ENCODE measurements around the gene RPUSD4. TPM values are rescaled to one million over a fixed set of nuclear protein-coding genes. Genes with fewer than 3 reads are reported as not detected.
"Not testable (repeated sequence)": the region's sequence is repeated elsewhere in the genome, so short reads cannot be mapped to it uniquely, and the experiment has no call there.

Gene RPUSD4, protein sequence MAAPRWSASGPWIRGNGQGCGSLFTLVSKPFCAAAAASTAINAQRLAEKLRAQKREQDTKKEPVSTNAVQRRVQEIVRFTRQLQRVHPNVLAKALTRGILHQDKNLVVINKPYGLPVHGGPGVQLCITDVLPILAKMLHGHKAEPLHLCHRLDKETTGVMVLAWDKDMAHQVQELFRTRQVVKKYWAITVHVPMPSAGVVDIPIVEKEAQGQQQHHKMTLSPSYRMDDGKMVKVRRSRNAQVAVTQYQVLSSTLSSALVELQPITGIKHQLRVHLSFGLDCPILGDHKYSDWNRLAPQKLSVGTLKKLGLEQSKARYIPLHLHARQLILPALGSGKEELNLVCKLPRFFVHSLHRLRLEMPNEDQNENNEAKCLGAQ
- total RNA-seq = 40.7 TPM
- long read RNA-seq, transcript RPUSD4-201 (7 exons, 2,512 nt) = major isoform, 243 of 263 reads
- long read RNA-seq, partial matches to known transcripts = 4 of 263 reads
- long read RNA-seq, other reads (novel, unspliced or antisense) = 15 of 263 reads

DNA sequence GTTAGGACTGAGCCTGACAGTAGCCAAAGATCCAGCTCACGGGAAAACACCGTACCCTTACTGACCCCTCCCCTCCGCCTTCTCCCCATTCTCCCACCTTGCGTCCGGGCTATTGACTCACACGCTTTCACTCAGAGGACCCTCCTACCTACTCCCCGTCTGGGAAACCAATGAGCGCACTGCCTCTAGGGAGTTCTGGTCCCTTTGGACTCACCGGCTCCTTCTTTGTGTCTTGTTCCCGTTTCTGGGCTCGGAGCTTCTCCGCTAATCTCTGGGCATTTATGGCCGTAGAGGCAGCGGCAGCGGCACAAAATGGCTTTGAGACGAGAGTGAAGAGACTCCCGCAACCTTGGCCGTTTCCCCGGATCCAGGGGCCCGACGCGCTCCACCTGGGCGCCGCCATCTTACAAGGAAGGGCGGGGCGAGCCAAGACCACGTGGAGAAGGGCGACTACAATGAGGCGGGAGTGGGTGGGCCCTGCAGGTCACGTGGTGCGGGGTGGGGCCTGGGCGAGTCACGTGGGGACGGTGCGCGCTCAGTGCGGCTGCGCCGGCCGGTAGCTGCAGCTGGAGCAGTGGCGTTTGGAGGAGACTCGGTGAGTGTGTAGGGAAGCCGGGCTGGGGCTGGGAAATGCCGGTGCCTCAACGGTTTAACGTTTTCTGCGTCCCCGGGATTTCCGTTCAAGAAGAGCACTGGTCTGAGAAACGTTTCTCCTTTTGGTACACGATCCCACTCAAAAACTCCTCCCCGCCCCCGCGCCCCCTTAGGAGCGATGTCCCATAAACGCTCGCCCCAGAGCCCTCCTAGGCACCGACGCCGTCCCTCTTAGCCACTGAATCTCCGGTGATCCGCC, at the start of gene RPUSD4, which contains the start of gene FAM118B:
TSS of gene RPUSD4 (minus strand) at position 415 of the 853 bp plus-strand sequence. CDS start at position 403, 12 bp downstream.
TSS of gene FAM118B (plus strand) at position 547 of the 853 bp plus-strand sequence. CDS start 23,220 bp downstream, outside the sequence.
- intact Hi-C loops (cut with DNase I) = loop anchor here (5.0 kb wide), 2 partner anchors 56 to 206 kb away; partner anchors contain the start of genes FOXRED1 and SRPRA
- DNase-seq (peak; percentile 99), ATAC-seq (ENCODE audit: poor library complexity) (peak; percentile 99)

DNA sequence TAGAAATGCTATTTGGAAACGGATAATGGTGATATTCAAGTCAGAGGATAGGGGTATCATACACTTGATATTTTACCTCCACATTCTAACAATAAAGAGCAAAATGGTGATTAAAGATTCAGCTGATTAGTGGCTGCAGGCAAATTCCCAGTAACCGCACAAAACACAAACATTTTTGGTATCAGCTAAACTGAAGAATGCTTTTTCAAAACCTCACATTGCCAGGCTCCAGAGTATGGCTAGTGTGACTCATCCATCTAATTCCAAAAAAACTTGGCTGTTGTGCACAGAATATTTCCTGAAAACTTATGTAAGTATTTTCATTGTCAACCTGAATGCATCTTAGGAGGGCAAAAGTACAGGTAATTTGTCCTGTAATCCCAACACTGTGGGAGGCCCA, 46.3 kb upstream of the RPUSD4 start:
- DNase-seq (no peak), ATAC-seq (ENCODE audit: poor library complexity) (no peak)
- intact Hi-C loops (cut with DNase I) = no loop called here

DNA sequence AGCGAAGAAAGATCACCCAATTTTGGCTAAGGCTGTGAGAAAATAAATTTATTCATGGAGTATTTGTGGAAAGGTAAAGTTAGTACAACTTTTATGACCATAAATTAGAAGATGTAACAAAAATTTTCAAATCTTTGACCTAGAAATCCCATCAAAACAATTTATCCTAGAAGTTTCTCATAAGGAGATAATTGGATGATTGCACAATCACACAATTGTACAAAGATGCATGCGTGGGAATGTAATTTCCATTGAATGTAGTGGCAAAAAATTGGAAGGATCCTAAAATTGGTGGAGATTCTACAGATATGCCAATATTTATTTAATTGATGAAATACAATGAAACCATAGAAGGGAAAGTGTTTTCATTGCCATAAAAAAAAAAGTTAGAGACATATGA, 45.7 kb upstream of the RPUSD4 start:
- intact Hi-C loops (cut with DNase I) = no loop called here
- no peak for ATAC-seq (ENCODE audit: poor library complexity)
- no peak for DNase-seq

DNA sequence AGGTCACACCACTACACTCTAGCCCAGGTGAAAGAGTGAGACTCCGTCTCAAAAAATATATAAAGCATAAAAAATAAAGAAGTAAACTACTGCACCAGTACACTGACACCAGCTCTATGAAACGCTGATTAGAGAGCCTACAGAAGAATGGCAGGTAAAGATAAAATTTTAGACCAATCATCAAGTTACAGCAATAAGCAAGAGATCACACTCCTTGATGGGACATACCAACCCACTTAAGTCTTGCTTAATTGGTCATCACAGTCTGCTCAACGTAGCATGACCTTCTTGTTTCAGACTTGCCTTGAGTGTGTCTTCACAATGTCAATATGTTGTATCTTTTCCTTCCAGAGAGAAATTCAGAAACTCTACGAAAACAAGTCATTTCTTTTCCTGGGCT, 44.8 kb upstream of the RPUSD4 start:
- DNase-seq = no peak
- intact Hi-C loops (cut with DNase I) = no loop called here
- ATAC-seq (ENCODE audit: poor library complexity) = no peak

DNA sequence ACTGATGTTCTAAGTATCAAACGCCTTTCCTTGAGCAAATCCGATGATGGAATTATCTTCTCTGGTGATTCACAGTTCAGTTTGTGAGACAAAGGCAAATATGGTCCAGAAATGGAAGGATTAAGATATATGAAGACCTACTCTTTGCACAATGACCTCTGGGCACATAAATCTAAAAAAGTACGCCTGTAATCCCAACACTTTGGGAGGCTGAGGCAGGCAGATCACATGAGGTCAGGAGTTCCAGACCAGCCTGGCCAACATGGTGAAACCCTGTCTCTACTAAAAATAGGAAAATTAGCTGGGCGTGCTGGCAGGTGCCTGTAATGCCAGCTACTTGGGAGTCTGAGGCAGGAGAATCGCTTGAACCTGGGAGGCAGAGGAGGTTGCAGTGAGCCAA, 44.1 kb upstream of the RPUSD4 start:
- ATAC-seq (ENCODE audit: poor library complexity); DNase-seq; intact Hi-C loops (cut with DNase I): not testable (repeated sequence)

DNA sequence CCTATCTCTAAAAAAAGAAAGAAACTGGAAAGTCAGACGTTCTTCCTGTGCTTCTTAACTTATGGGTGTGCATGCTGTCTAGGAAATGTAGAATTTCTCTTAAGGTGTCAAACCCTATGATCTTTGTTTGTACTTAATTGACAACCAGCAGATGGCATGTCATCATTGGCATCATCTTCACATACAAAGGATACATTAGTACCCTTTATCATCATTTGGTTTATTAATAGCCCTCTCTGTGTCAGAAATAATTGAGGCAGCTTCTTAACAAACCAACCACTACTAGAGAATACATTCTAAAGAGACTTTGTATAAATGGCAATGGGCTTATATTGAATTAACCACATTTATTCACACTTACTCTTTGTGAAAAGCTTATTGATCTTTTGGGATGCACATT, 43.4 kb upstream of the RPUSD4 start:
- ATAC-seq (ENCODE audit: poor library complexity) (no peak), DNase-seq (no peak)
- intact Hi-C loops (cut with DNase I) = no loop called here

DNA sequence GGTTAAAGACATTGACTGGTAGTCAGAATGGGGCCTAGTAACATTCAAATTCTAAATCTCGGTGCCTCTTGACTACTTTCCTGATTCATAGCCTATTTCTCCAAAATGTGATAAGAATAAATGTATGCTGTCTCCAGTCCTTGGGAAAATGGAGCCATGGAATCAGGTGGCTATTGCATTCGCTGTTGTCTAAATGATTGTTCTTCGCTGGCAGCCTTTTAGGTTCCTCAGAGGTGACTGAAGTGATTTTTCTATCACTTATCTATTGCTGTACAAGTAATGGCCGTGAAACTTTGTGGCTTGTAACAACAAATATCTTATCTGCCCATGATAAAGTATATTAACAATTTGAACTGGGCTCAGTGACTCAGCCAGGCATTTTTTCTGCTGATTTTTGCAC, 41.8 kb upstream of the RPUSD4 start:
- intact Hi-C loops (cut with DNase I) = no loop called here
- ATAC-seq (ENCODE audit: poor library complexity) = no peak
- no peak for DNase-seq

DNA sequence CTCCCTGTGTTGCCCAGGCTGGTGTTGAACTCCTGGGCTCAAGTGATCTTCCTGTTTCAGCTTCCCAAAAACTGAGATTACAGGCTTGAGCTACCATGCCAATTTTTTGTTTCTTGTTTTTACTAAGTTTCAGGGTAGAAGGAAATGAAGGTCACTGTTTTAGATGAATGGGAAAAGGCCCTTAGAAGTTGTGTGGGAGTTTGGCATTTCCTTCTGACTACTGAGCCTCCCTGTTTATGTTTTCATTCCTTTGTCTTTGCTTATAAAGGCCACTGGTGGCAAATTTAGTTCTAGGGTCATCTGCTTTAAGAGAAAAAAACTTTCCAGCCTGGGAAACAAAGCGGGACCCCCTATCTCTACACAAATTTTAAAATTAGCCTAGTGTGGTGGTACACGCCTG, 35.2 kb upstream of the RPUSD4 start:
- intact Hi-C loops (cut with DNase I) = no loop called here
- DNase-seq (no peak), ATAC-seq (ENCODE audit: poor library complexity) (no peak)

DNA sequence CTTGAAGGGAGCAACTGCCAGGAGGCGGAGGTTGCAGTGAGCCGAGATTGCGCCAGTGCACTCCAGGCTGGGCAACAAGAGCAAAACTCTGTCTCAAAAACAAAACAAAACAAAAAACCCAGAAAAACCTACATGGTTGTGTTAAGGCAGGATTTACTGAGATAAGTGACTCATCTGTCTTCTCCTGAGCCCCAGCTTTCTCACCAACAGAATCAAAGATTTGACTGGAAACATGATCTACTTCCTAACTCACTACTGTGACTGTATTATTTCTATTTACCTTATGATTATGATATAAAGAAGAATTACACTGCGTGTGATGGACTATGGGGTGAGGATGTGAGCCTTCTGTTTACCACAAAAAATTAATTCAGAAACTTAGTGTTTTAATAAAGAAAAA, 21.9 kb upstream of the RPUSD4 start:
- no peak for DNase-seq
- intact Hi-C loops (cut with DNase I) = no loop called here
- no peak for ATAC-seq (ENCODE audit: poor library complexity)

DNA sequence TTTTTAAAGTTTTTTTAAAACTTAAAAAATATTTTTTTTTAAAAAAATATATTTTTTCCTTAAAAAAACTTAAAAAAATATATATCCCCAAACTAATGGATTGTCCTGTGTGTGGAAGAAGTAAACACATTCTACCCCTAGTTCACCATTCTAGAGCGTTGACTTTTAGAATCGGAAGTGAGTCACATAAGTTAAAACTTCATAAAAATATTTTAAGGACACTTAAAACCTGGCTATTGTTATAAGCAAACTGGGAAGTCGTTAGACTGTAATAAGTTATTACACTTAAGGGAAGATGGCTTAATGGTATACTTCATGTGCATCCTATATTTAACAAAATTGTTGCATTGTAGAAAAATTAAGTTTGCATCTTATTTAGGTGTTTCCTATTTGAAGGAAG, 21.2 kb upstream of the RPUSD4 start:
- DNase-seq (no peak), ATAC-seq (ENCODE audit: poor library complexity) (no peak)
- intact Hi-C loops (cut with DNase I) = no loop called here

DNA sequence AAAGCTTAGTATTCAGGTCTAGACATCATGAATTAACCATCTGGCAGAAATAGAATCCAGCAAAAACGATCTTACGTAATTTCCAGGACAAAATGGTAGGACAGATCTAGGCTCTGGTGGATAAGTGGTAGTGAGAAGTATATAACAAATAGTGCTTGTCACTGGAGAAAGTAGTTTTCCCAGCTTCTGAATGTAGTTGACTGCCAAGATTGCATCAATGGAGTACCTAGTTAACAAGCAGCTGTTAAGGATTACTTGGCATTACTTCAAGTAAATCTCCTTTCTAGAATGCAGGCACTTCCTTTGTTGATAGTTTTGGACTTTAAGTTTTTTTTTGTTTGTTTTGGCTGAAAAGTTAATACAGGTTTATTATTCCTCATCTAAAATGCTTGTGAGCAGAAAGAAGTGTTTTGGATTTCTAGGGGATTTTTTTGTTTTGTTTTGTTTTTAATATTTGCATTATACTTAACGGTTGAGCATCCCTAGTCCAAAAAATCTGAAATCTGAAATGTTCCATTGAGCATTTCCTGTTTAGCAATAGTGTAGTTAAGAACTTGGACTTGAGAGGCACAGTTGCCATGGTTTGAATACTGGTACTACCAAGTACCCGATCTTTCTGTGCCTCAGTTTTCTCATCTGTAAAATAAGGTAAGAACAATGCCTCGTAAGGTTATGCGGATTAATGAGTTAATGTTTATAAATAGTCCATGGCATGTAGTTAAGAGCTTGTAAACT, 20.4 kb upstream of the RPUSD4 start:
- intact Hi-C loops (cut with DNase I) = no loop called here
- ATAC-seq (ENCODE audit: poor library complexity) = peak; percentile 58

DNA sequence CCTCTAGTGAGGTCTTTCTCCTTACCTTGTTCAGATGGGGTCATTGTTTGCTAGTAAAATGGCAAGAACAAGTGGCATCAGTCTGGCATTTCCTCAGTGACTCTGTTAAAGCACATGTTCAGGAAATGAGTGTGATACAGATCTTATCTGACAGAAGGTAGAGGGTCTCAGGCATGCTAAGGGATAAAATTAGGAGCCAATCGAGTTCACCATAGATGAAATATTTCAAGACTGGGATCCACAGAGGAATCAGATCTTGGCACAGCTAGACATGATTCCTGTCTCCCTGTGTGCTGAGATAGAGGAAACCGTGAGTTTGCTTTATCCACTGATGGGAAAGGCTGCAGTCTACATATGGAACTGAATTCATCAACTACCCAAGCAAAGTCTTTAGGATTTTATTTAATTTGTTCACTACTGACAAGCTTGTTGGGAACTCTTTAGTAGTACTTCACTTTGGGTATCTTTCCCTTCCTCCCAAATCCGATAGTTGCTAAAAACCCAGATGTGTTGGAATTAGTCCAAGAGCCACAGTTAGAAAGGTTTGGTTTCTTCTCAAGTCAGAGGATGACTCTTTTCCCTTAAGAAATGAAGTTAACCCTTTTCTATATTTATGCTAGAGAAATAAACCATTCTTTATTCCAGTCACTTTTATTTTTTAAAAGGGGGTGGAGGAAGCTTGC, 18.5 kb upstream of the RPUSD4 start:
- intact Hi-C loops (cut with DNase I) = no loop called here
- no peak for ATAC-seq (ENCODE audit: poor library complexity)
- DNase-seq = no peak

More for the DNA sequence above, 20.4 kb upstream of the RPUSD4 start:
- no peak for DNase-seq

DNA sequence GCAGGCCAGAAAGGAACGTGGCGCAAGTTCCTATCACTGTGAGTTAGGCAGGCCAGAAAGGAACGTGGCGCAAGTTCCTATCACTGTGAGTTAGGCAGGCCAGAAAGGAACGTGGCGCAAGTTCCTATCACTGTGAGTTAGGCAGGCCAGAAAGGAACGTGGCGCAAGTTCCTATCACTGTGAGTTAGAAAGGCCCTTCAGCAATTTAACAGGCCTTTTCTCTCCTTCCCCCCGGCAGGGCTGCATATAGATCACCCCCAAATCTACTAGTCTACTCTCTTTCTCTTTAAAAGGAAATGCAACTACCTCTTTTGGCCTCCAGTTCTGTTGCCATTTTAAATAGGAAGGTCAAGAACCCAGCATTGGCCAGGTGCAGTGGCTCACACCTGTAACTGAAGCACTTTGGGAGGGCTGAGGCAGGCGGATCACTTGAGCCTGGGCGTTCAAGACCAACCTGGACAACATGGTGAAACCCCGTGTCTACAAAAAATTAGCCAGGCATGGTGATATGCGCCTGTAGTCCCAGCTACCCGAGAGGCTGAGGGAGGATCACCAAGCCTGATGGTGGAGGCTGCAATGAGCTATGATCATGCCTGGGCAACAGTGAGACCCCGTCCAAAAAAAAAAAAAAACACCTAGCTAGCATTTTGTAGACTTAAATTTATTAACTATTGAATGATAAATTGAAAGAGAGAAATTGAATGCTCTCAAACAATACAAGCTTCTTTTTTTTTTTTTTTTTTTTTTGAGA, 15.1 kb upstream of the RPUSD4 start:
- intact Hi-C loops (cut with DNase I) = no loop called here
- DNase-seq (no peak), ATAC-seq (ENCODE audit: poor library complexity) (no peak)

DNA sequence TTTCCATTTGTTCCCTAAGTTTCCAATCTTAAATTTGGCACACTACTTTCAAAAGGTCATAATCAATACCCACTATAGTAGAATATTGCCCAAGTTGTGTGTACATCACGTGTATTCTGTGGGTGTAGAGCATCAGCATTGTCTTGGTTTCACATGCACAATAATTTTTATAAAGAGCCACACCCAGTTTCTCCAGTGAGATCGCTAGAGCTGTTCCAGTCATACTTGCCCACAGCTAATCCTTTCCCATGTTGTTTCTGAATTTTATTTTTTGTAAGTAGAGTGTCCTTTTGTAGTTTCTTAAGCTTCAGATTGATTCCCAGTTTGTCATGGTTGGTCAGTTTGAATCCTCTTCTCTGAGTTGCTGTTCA, 13.8 kb upstream of the RPUSD4 start:
- ATAC-seq (ENCODE audit: poor library complexity) (no peak), DNase-seq (no peak)
- intact Hi-C loops (cut with DNase I) = no loop called here

DNA sequence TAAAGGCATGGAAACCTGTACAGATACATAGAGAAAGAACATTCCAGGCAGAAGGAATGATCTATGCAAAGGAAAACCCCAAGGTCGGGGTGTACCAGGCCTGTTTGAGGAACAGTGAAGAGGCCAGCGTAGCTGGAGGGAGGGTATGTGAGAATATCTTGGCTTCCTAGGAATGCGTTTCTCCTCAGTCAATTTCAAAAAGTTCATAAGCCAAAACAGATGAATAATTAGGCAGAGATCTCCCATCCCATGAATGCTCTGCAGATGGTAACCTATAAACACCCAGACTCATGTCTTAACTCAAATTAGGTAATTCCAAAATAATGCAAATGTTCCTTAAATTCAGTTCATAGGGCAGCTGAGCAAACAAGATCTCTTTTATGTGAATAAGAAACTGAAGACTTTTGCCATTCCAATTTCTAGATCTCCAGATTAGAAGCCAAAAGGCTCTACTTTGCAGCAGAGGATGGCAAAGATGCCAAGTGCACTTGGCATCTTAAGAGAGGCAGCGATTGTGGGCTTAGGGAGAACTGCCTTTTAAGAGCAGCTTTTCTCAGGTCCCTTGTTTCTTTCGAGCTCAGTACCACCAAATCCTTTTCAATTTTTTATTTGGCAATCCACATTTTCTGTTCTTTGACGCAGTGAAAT, 13.3 kb upstream of the RPUSD4 start:
- intact Hi-C loops (cut with DNase I) = no loop called here
- no peak for ATAC-seq (ENCODE audit: poor library complexity)
- DNase-seq = no peak

DNA sequence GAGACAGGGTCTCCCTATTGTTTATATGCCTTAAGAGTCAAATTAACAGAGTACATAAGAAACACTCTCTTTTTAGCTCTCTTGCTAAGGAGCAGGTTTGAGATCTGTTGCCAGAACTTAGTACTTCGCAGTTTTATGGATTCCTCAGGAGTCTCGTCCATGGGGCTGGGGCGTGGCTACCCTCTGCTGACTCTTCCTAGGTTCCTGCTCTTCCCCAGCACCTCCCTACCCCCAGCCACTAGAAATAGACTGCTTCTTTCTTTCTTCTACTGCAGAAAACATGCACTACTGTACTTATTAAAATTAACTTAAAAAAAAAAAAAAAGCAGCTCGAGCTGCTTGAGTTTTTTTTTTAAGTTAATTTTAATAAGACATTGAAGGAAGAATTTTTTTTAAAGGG, 8.1 kb upstream of the RPUSD4 start:
- intact Hi-C loops (cut with DNase I) = no loop called here
- no peak for ATAC-seq (ENCODE audit: poor library complexity)
- no peak for DNase-seq

DNA sequence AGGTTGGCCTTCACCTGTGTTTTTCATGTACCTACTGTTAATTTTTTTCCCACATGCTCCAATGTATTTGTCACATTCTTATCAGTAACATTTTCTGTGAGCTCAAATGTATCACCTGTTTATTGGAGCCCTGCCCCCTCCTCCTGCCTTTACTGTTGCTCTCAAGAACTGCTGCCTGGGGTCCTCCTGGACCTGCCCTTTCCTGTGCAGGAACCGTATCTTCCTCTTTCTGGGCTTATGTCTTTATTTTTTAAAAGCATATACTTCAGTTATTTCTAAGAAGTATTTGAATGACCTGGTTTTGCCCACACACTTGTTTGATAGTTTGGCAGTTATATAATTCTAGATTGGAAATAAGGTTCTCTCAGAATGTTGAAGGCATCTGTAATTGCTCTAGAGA, 6.0 kb upstream of the RPUSD4 start:
- ATAC-seq (ENCODE audit: poor library complexity) (no peak), DNase-seq (no peak)
- intact Hi-C loops (cut with DNase I) = no loop called here

Measured in Right ventricle myocardium superior (tissue), 1 donor.